ENCODE measurements around the gene RPL27A.

DNA sequence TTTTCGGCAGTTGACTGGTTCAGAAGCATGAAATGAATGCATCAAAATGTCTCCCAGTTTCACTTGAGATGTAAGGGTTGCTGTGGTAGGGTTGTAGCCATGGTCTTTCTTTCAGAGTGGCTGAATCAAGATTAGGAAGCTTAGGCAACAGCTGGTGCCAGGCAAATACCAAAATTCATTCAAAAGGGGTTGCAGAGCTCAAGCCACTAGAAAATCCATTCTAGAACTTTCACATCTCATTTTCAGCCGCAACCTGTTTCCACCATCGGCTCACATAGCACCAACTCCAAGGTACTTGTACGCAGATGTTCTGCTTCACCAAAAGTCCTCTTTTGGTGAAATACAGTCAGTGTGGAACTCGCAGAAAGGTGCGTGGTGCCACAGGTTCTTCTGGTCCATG is 48.1 kb upstream of the RPL27A start:
- TF ChIP-seq, protein P1, sequence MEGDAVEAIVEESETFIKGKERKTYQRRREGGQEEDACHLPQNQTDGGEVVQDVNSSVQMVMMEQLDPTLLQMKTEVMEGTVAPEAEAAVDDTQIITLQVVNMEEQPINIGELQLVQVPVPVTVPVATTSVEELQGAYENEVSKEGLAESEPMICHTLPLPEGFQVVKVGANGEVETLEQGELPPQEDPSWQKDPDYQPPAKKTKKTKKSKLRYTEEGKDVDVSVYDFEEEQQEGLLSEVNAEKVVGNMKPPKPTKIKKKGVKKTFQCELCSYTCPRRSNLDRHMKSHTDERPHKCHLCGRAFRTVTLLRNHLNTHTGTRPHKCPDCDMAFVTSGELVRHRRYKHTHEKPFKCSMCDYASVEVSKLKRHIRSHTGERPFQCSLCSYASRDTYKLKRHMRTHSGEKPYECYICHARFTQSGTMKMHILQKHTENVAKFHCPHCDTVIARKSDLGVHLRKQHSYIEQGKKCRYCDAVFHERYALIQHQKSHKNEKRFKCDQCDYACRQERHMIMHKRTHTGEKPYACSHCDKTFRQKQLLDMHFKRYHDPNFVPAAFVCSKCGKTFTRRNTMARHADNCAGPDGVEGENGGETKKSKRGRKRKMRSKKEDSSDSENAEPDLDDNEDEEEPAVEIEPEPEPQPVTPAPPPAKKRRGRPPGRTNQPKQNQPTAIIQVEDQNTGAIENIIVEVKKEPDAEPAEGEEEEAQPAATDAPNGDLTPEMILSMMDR (IDR thresholded peaks at IDR 0.05): no peak
- no peak for TF ChIP-seq ZFX (IDR thresholded peaks at IDR 0.05; ENCODE audit: borderline replicate concordance)

All from 22Rv1 (cell line).